Measurements from ENCODE around the gene NAALADL2.
"Not testable (repeated sequence)": the region's sequence is repeated elsewhere in the genome, so short reads cannot be mapped to it uniquely, and the experiment has no call there.

Gene NAALADL2

DNA sequence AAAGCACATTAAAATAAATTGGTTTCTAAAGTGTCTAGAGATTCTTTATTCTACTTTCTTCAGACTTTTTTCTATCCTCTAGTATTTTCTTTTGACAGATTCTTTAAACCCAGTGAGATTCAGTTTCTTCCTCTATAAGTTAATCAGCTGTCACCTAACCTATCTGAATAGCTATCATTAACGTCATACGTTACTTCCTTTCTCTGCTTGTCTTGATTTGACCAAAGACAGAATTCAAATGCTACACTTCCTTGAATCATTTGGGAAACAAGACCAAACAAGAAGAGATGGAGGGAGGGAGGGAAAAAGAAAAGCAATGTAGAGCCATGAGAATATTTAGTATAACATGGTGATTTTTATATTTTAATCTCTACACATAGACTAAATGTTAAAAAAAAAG, 235.2 kb downstream of the NAALADL2 start:
- DNase-seq: no peak
- no peak overlapping the region for H3K4me3 Mint-ChIP-seq
- no peaks in the 10 kb centered on the region for H3K27me3 Mint-ChIP-seq
- H3K27ac Mint-ChIP-seq: no peak overlapping the region
- no peaks in the 10 kb centered on the region for H3K36me3 Mint-ChIP-seq
- CTCF ChIA-PET: no interaction called here
- no peaks in the 10 kb centered on the region for H3K4me1 Mint-ChIP-seq
- H3K9me3 Mint-ChIP-seq: peaks cover 3% of the 10 kb centered on the region

DNA sequence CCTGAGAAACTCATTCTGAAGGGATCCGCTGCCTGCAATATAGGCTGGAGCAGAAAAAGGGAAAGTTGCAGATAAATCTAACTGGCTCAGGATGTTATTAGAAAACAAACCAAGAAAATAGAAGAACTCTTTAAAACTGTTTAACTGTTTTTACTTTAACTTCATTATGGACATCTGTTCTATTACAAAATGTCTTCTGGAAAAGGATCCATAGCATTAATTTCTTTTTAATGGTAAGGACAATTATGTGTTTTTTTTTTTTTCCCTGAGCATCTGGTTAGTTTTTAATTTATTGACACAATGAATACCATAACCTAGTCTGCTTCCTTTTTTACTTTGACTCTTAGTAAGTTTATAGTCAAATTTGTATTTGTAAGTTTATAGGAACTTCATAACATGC, 239.5 kb downstream of the NAALADL2 start:
- CTCF ChIA-PET: no interaction called here
- Mint-ChIP-seq H3K4me3 (no peak overlapping the region), H3K36me3 (no peaks in the 10 kb centered on the region), H3K27me3 (no peaks in the 10 kb centered on the region), H3K9me3 (peaks cover 3% of the 10 kb centered on the region), H3K4me1 (no peaks in the 10 kb centered on the region), H3K27ac (no peak overlapping the region)
- no peak for DNase-seq

DNA sequence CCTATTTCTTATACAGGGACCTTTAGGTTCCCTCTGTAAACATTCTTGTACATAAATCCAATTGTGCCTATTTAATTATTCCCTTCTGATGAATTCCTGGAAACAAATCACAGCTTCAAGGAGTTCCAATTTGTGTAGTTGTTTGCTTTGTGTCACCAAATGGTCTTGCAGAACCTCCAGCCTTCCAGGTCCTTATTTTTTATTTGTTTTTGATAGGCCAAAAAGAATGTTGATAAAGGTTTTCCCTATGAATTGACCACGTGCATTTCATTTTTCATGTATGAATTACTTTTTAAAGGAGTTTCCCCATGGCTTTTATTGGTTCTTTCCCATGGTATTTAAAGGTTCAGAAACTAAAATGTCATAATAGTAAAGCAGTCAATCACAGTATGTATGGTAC, 243.0 kb downstream of the NAALADL2 start:
- Mint-ChIP-seq H3K4me1 (no peaks in the 10 kb centered on the region), H3K27me3 (no peaks in the 10 kb centered on the region)
- CTCF ChIA-PET: no interaction called here

DNA sequence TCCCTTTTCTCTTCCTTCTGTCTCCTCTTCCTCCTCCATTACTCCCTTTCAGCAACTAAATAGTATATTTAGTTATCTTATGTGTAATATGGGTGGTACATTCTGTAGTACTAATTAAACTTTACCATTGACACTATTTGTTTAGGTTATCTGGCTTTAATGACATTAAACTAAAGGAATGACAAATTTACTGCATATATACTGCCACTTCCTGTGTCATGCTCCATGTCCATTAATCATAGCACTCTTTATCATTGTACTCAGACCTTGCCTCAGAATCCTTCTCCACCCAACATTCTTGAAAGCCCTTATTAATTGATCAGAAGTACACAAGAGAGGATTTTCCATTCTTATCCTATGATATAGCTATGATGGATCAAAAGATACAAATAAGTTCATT, 244.2 kb downstream of the NAALADL2 start:
- no peaks in the 10 kb centered on the region for H3K9me3 Mint-ChIP-seq
- no peak for DNase-seq
- no peak overlapping the region for H3K27ac Mint-ChIP-seq
- H3K36me3 Mint-ChIP-seq: no peaks in the 10 kb centered on the region
- CTCF ChIA-PET: no interaction called here
- no peak overlapping the region for H3K4me3 Mint-ChIP-seq
- H3K4me1 Mint-ChIP-seq: no peaks in the 10 kb centered on the region
- no peaks in the 10 kb centered on the region for H3K27me3 Mint-ChIP-seq

More for the DNA sequence above, 243.0 kb downstream of the NAALADL2 start:
- Mint-ChIP-seq H3K4me3 (no peak overlapping the region), H3K9me3 (peaks cover under 1% of the 10 kb centered on the region), H3K36me3 (no peaks in the 10 kb centered on the region), H3K27ac (no peak overlapping the region)
- DNase-seq: no peak

DNA sequence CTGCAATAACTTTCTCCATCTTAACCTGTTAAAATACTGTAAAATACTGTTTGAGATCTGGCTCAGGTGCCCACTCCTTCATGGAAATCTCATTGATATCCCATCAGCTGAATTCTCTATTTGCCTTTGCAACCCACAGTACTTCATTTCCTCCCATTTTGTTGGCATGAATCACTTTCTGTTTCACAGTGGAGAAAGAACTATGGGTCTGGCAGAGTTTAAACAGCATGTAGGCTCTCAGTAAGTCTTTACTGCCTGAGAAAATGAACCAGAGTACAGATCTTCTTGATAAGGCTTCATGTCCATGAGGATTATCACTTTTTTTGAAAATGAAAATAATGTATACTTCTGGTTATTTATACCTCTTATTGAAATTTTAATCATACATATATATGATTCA, 245.9 kb downstream of the NAALADL2 start:
- no peaks in the 10 kb centered on the region for H3K27me3 Mint-ChIP-seq
- H3K4me1 Mint-ChIP-seq: no peaks in the 10 kb centered on the region
- H3K27ac Mint-ChIP-seq: no peak overlapping the region
- CTCF ChIA-PET: no interaction called here
- no peak overlapping the region for H3K4me3 Mint-ChIP-seq
- no peaks in the 10 kb centered on the region for H3K9me3 Mint-ChIP-seq
- no peak for DNase-seq
- H3K36me3 Mint-ChIP-seq: no peaks in the 10 kb centered on the region

DNA sequence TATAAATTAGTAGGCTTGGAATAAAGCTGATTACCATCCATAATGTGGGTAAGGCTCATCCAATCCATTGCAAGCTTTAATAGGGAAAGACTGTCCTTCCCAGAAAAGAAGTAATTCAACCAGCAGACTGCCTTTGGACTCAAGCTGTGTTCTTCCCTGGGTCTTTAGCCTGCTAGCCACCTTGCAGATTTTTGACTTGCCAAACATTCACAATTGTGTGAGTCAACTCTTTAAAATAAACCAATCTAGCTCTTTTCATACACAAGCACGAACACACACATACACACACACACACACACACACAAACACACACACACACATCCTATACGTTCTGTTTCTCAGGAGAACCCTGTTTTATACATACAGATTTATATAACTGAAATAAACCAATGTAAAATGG, 248.1 kb downstream of the NAALADL2 start:
- no peaks in the 10 kb centered on the region for H3K9me3 Mint-ChIP-seq
- no peak overlapping the region for H3K27ac Mint-ChIP-seq
- no peak overlapping the region for H3K4me3 Mint-ChIP-seq
- H3K27me3 Mint-ChIP-seq: no peaks in the 10 kb centered on the region
- DNase-seq: no peak
- CTCF ChIA-PET: no interaction called here
- no peaks in the 10 kb centered on the region for H3K36me3 Mint-ChIP-seq
- H3K4me1 Mint-ChIP-seq: no peaks in the 10 kb centered on the region

DNA sequence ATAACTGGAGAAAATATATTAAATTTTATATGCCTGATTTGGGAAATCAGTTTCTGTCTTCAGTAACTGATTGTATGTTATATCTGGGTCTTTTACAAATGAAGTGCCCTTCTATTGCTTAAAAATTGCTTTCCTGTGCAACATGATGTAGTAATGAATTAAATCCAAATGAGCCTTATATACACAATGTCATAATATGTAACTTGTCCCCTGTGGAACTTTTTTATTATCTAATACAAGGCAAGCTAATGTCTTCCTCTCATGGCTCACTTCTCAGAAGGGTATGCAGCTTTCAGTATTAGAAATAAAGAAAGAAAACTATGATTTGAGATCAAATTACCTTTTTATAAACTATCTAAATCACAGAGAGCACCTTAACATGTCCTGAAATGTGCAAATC, 248.9 kb downstream of the NAALADL2 start:
- no peaks in the 10 kb centered on the region for H3K9me3 Mint-ChIP-seq
- CTCF ChIA-PET: no interaction called here
- H3K36me3 Mint-ChIP-seq: no peaks in the 10 kb centered on the region

DNA sequence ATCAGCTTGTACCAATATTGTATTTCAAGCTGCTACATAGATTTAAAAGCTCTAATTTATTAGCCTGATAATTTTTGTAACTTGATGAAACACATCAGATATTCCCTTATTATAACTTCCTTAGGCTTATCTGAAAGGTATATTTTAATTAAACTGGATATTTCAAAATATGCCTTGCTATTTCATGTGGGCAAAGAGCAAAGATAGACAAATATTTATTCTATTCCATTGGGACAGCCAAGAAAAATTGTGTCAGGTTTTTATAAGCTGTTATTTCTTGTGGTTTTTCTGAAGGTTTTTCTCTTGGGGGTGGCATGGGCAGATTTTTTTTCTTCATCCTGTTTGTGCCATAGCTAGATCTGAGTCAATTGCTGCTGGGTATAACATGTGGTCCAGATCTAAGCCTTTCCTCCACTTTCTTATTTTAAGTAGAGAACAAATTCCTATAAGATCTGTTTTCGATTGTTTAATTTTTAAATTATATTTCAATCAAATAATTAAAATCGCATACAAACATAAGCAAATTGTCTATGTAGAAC, 249.5 kb downstream of the NAALADL2 start:
- no peak for DNase-seq
- Mint-ChIP-seq H3K9me3 (no peaks in the 10 kb centered on the region), H3K4me3 (no peak overlapping the region), H3K27ac (no peak overlapping the region), H3K36me3 (no peaks in the 10 kb centered on the region), H3K27me3 (no peaks in the 10 kb centered on the region), H3K4me1 (no peaks in the 10 kb centered on the region)
- CTCF ChIA-PET: no interaction called here

More for the DNA sequence above, 248.9 kb downstream of the NAALADL2 start:
- no peak overlapping the region for H3K27ac Mint-ChIP-seq
- DNase-seq: no peak
- H3K27me3 Mint-ChIP-seq: no peaks in the 10 kb centered on the region
- H3K4me1 Mint-ChIP-seq: no peaks in the 10 kb centered on the region
- no peak overlapping the region for H3K4me3 Mint-ChIP-seq

DNA sequence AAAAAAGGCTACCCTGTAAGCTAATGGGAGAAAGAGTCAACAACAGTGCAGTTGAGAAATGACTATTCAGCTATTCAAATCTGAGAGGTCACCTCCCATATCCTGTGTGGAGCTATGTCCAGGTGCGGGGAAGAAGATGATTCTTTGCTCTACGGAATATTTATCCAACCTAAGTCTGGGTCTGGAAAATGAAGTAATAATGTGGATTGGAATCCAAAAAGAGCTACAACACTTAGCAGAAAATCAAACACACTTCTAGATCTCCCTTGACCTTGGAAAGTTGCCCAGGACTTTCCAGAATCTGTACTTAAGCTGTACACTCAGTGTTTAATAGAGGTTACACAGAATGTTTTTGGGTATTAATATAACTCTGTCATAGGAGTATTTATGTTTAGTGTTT, 251.9 kb downstream of the NAALADL2 start:
- H3K27ac Mint-ChIP-seq: no peak overlapping the region
- no peaks in the 10 kb centered on the region for H3K36me3 Mint-ChIP-seq
- H3K4me3 Mint-ChIP-seq: no peak overlapping the region
- DNase-seq: no peak
- no peaks in the 10 kb centered on the region for H3K4me1 Mint-ChIP-seq
- no peaks in the 10 kb centered on the region for H3K9me3 Mint-ChIP-seq
- CTCF ChIA-PET: no interaction called here
- no peaks in the 10 kb centered on the region for H3K27me3 Mint-ChIP-seq

DNA sequence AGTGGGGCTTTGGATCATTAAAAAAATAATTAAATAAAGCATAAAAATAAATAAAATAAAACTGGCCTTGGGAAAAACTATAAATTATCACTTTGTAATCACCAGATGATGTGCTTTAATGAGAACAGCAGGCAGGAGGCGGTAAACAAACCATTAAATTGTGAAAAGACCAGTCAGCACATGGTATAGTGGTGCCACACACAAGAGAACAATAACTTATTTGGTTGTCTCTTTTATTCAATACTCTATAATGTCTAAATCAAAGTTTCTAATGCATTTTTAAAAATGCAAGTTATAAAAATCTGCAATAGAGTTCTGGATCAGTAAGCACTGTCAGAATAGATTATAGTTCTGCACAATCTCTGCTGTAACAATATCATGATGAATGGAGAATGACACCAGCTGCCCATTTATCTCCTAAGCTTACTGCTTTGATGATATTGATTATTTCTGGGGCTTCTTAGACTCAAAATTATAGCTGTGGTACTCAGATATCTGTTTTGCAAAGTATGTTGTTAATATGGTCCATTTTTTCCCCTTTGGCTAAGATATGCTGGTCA, 259.3 kb downstream of the NAALADL2 start:
- H3K4me3 Mint-ChIP-seq: no peak overlapping the region
- no peaks in the 10 kb centered on the region for H3K4me1 Mint-ChIP-seq
- no peaks in the 10 kb centered on the region for H3K36me3 Mint-ChIP-seq
- DNase-seq: no peak
- no peak overlapping the region for H3K27ac Mint-ChIP-seq
- CTCF ChIA-PET: no interaction called here
- H3K9me3 Mint-ChIP-seq: no peaks in the 10 kb centered on the region
- no peaks in the 10 kb centered on the region for H3K27me3 Mint-ChIP-seq

DNA sequence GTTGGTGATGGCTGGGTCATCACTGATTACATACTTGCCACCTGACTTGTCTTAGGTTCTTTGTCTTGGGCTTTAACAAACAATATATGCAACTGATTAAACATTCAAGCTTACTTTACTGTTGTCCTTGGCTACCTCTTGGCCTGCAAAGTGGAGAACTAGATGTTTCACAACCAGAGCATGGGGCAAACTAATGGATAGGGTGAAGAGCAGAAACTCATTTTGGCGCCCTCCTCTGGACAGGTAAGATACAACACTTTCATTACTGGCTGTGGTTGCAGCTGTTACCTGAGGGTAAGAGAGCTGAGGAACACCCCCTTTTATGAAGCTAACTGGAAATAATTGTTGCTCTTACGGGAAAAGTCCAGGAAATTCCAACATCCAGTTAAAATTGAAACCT, 262.1 kb downstream of the NAALADL2 start:
- no peak for DNase-seq
- CTCF ChIA-PET: no interaction called here
- Mint-ChIP-seq H3K36me3 (no peaks in the 10 kb centered on the region), H3K9me3 (no peaks in the 10 kb centered on the region), H3K4me3 (no peak overlapping the region), H3K27ac (no peak overlapping the region), H3K4me1 (no peaks in the 10 kb centered on the region), H3K27me3 (no peaks in the 10 kb centered on the region)

DNA sequence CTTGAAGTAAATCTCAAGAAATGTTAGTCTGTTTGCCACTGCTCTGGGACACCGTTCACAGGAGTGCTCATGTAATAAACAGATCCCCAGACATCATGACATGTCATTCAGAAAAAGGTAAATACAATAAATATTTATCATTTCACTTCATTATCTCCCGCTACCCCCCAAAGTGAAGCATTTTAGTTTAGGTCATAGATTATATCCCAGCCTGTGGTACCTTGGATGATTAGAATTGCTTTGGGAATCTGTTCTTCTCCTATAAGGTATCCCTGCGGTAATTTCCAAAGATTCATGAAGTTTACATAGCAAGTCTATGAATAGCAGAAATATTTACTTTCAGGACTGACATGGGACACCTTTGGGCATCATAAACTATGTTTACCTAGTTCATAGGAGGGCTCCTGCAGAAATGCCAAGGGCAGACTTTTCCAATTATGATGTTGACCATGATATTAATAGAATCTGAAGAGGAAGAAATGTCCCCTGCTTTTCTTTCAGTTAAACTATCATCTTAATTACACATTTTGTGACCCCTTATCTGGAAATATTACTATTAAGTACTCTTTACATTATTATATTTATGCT, 268.0 kb downstream of the NAALADL2 start:
- no peak overlapping the region for H3K27ac Mint-ChIP-seq
- H3K36me3 Mint-ChIP-seq: no peaks in the 10 kb centered on the region
- H3K9me3 Mint-ChIP-seq: no peaks in the 10 kb centered on the region
- DNase-seq: no peak
- H3K4me1 Mint-ChIP-seq: no peaks in the 10 kb centered on the region
- H3K27me3 Mint-ChIP-seq: no peaks in the 10 kb centered on the region
- no peak overlapping the region for H3K4me3 Mint-ChIP-seq
- CTCF ChIA-PET: no interaction called here

DNA sequence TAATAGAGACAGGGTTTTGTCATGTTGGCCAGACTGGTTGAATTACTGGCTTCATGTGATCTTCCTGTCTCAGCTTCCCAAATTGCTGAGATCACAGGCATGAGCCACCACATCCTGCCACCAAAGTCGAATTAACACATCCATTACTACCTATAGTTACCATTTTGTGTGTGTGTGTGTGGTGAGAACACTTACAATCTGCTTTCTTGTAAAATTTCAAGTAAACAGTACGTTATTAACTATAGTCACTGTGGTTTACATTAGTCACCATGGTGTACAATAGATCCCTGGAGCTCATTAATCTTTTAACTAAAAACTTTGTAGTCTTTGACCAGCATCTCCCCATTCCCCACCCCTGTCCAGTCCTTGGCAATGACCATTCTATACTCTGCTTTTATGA, 270.0 kb downstream of the NAALADL2 start:
- Mint-ChIP-seq H3K27ac (no peak overlapping the region), H3K4me3 (no peak overlapping the region), H3K27me3 (no peaks in the 10 kb centered on the region), H3K9me3 (peaks cover 3% of the 10 kb centered on the region), H3K36me3 (no peaks in the 10 kb centered on the region), H3K4me1 (no peaks in the 10 kb centered on the region)
- CTCF ChIA-PET: no interaction called here
- no peak for DNase-seq

DNA sequence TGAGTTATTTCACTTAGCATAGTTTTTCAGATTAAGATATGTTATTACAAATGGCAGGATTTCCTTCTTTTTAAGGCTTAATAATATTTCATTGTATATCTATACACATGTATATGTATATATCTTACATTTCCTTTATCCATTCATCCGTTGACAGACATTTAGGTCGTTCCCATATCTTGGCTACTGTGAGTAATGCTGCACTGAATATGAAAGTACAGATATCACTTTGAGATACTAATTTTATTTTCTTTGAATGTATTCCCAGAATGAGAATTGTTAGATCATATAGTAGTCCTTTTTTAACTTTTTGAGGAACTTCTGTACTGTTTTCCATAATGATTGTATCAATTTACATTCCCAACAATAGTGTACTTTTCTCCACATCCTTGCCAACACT, 270.4 kb downstream of the NAALADL2 start:
- H3K36me3 Mint-ChIP-seq: no peaks in the 10 kb centered on the region
- H3K4me1 Mint-ChIP-seq: no peaks in the 10 kb centered on the region
- H3K9me3 Mint-ChIP-seq: peaks cover 4% of the 10 kb centered on the region
- no peak overlapping the region for H3K4me3 Mint-ChIP-seq
- no peak overlapping the region for H3K27ac Mint-ChIP-seq
- no peak for DNase-seq
- H3K27me3 Mint-ChIP-seq: no peaks in the 10 kb centered on the region
- CTCF ChIA-PET: no interaction called here

DNA sequence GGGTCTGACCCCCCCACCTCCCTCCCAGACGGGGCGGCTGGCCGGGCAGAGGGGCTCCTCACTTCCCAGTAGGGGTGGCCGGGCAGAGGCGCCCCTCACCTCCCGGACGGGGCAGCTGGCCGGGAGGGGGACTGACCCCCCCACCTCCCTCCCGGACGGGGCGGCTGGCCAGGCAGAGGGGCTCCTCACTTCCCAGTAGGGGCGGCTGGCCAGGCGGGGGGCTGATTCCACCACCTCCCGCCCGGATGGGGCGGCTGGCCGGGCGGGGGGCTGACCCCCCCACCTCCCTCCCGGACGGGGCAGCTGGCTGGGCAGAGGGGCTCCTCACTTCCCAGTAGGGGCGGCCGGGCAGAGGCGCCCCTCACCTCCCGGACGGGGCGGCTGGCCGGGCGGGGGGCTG, 272.7 kb downstream of the NAALADL2 start:
- H3K36me3 Mint-ChIP-seq, DNase-seq, CTCF ChIA-PET: not testable (repeated sequence)

DNA sequence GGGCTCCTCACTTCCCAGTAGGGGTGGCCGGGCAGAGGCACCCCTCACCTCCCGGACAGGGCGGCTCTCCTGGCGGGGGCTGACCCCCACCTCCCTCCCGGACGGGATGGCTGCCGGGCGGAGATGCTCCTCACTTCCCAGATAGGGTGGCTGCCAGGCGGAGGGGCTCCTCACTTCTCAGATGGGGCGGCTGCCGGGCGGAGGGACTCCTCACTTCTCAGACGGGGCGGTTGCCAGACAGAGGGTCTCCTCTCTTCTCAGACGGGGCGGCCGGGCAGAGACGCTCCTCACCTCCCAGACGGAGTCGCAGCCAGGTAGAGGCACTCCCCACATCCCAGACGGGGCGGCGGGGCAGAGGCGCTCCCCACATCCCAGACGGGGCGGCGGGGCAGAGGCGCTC, 273.6 kb downstream of the NAALADL2 start:
- CTCF ChIA-PET, H3K4me1 Mint-ChIP-seq, H3K36me3 Mint-ChIP-seq, H3K27ac Mint-ChIP-seq, DNase-seq, H3K4me3 Mint-ChIP-seq, H3K27me3 Mint-ChIP-seq, H3K9me3 Mint-ChIP-seq: not testable (repeated sequence)

More for the DNA sequence above, 272.7 kb downstream of the NAALADL2 start:
- not testable (repeated sequence) for H3K9me3 Mint-ChIP-seq, H3K27ac Mint-ChIP-seq, H3K4me1 Mint-ChIP-seq, H3K27me3 Mint-ChIP-seq, H3K4me3 Mint-ChIP-seq

Measured in activated naive CD4-positive, alpha-beta T cell treated with anti-CD3 and anti-CD28 coated beads, Interleukin-2, amount 10 ng/mL, durations not matched to agents 7 days and 5 days (primary cell).